GM19438 (cell line): ENCODE results near the gene APH1A.
A peak's percentile ranks its signal among the peaks of the same experiment; 100 is the strongest.
"Not testable (repeated sequence)": the region's sequence is repeated elsewhere in the genome, so short reads cannot be mapped to it uniquely, and the experiment has no call there.

Experiments used
- ATAC-seq: cut with Tn5 transposase; IDR thresholded peaks from one replicate; pipeline ENCODE4 v1.9.1; 2021; ENCODE audit warnings: low read depth; ENCODE audit not compliant: unreplicated experiment

The APH1A gene

GRCh38 chr1:150268705-150269403 lies at the start of gene APH1A:
Gene APH1A, minus strand, starts transcription at chr1:150269016. Its CDS starts 206 bp downstream, at chr1:150268810.
- ATAC-seq = peak; percentile 78

GRCh38 chr1:150314691-150315090 lies 45.9 kb upstream of the APH1A start:
- ATAC-seq = not testable (repeated sequence)

- ATAC-seq = no peak
These were observed 42.9 kb upstream of the APH1A start for GRCh38 chr1:150311762-150312161.

DNA sequence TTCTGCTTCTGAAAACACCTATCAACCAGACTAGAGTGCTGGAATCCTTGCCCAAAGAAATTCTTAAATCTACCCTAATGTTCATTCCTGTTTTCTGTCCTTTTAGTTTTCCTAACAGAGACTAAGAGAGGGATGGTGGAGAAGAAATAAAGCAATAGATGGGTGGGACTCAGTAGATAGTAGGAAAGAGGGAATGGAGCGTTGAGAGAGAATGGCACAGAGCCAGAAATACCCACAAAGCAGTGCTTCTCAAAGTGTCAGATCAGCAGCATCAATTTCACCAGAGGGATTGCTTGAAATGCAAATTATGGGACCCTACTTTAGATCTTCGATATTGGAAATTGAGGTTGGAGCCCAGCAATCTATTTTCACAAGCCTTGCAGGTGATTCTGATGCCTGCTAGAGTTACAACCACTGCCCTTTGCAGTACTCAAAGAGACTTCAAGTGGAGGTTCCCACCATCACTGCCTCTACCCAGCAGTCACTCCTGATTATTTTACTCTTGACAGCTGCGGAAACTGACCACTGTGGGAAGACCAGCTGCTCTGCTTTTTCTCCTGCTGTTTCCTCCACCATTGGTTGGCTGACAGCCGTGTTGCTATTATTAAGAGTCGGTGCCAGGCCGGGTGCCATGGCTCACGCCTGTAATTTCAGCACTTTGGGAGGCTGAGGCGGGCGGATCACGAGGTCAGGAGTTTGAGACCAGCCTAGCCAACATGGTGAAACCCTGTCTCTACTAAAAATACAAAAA lies 41.1 kb upstream of the APH1A start:
- ATAC-seq = no peak

DNA sequence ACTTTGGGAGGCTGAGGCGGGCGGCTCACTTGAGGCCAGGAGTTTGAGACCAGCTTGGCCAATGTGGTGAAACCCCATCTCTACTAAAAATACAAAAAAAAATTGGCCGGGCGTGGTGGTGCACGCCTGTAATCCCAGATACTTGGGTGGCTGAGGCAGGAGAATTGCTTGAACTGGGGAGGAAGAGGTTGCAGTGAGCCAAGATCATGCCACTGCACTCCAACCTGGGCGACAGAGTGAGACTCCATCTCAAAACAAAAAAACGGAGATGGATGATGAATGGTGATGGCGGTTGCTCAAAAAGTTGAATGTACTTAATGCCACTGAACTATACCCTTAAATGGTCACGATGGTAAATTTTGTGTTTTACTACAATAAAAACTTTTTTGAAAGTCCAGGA lies 39.8 kb upstream of the APH1A start:
- ATAC-seq = not testable (repeated sequence)

DNA sequence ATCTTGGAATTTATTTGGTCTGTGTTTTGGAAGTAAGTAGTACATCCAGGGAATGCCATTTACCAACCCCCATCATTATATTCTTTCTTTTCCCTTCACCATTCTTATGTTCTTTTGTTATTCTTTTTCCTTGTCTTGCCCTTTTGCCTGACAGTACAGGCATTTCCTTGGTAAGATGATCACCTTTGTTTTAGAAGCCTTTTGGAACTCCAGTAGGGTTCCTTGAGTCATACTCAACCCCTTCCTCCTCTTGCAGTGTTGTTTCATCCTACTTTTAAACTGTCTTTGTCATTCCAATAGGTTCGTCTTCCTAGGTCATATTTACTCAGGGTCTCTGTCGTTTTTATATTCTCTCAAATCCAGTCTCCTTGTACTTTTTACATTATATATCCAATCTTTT lies 34.1 kb upstream of the APH1A start:
- no peak for ATAC-seq

DNA sequence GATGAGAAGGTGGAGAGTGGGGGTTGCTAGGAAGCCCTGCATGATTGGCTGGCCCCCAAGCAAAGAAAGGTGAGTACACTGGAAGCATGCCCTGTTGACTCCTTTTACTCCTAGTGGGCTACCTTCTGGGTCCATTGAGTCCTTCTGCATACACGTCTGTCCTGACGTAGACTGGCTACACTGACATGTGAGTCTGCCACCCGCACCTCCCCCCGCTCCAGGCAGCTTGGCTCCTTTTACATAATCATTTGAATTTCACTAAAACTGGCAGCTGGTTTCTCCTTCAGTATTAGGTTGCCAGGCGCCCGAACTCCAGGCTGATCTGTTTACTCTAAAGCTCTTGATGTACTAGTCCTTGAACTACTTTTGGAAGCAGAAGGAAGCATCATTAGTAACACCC lies 33.5 kb upstream of the APH1A start:
- ATAC-seq = no peak

GRCh38 chr1:150299716-150300115 lies 30.9 kb upstream of the APH1A start:
- no peak for ATAC-seq

GRCh38 chr1:150295476-150295875 lies 26.7 kb upstream of the APH1A start:
- ATAC-seq = no peak

GRCh38 chr1:150293433-150294253 lies 24.8 kb upstream of the APH1A start, which contains the start of gene MRPS21:
Gene MRPS21, plus strand, starts transcription at chr1:150293861. Its CDS starts 506 bp downstream, at chr1:150294367.
- ATAC-seq = peak; percentile 91

DNA sequence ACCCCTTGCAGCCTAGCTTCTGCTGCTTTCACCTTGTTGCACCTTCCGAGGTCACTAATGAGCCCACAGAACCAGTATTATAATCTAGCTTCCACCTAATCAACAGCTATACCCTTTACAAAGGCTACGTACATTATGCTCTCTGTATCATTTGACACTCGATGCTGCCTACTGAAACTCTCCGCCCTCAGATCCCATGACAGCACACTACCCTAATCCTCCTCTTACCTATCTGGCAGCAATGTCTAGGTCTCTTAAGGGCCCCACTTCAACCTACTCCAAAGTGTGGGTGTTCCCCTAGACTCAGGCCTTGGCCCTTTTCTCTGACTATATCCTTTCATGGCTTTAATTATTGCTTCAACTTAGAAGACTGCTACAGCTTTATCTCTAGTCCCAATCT lies 20.0 kb upstream of the APH1A start:
- no peak for ATAC-seq

DNA sequence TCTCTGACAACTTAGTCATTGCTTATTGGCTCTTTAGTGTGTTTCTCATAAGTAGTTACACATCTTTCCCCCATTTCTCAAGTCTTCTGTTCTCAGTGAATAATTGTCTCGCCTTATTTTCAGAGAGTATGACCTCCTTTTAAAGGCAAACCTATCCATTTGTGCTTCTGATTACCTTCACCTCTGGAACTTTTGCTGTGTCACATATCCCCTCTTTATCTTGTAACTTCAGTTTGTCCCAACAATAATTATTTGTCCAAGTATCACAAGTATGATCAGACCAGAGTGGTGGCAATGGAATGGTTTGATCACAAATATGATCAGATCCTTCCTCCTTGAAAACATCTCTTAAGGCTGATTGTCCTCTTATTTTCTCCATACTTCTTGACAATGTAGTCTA lies 19.6 kb upstream of the APH1A start:
- ATAC-seq = no peak

GRCh38 chr1:150283260-150283659 lies 14.4 kb upstream of the APH1A start:
- ATAC-seq = no peak

- ATAC-seq = no peak
These were observed 13.7 kb upstream of the APH1A start for GRCh38 chr1:150282558-150282958.

DNA sequence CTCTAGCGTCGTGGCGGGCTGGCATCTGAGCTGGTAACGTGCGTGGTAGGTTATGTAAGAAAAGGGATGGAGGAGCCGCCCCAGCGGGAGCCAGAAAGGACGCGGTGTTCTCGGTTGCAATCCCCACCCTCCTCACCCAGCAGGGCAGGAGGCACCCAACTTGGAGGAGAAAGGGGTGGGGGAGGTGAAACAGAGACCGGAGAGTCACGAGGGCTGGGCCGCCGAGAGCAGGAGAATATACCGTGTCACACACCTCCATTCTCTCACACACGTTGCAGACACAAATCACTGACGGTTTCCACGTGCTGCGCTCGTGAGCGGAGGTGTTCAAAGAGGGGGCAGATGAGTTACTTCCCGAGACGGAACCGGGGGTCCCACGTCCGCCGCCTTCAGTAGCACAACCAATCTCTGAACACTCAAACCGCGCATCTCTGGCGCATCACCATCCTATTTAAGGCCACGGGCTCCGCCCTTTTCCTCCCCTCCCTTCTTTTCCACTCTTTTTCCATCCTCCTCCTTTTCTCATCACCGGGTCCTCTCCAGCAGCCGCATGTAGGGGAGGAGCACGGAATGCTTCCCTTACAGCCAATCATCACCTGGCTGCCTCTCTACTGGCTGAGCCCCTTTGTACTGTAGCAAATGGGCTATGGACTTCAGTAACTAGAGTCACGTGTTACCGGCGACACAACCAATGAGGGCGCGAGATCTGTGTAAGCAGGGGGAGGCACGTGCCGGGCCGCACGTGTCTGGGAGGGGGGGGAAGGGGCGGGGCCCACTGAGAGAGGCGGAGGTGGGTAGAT lies 13.1 kb upstream of the APH1A start, which contains the start of gene CIART:
CIART (plus strand) TSS at position 797 of the 800 bp plus-strand sequence. CDS start 714 bp downstream, outside the sequence.
- ATAC-seq = no peak

- no peak for ATAC-seq
These were observed 12.5 kb upstream of the APH1A start for GRCh38 chr1:150281221-150281757.

DNA sequence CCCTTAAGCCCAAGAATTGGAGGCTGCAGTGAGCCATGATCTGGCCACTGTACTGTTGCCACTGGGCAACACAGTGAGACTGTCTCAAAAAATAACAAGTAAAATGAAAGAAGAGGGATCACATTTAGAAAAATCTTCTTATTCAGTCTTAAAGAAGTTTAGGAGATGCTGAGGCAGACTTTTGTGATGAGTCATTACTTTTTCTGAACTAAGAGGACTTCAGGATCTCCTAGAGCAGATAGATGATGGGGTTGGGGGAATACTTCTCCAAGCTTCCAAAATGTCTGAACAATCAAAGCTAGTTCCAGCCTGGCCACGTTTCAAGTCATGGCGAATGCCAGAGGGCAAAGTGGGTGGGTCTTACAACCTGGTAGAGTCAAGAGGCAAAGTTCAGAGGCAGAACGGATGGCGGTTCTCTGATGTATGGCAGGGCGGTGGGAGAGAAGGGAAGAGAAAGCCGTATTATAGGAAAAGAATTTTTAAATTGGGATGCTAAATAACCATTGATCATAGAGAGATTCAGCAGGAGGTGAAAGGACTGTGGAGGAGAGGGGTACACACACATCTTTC lies 11.4 kb upstream of the APH1A start:
- ATAC-seq = no peak

DNA sequence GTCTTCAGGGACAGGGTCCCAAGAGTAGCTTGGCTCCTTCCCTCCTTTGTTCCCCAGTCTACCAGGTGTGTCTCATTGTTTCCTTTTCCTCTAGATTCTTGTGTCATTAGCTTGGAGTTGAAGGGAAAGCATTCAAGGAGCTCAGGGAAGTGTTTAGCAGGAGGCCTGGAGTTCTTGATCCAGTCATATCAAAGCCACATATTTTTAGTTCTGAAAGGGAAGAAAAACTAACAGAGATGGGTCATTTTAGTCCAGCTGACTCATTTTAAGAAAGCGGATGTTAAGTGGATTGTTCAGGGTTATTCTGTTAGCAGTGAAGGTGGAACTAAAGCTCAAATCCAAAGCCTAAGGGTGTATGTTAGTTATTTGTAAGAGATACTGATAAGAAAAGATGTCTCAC lies 4.5 kb upstream of the APH1A start:
- ATAC-seq = no peak

- no peak for ATAC-seq
These were observed 2.6 kb upstream of the APH1A start for GRCh38 chr1:150271291-150271959.
